NCI-H2107 (cell line): Measurements from ENCODE around the gene LCN12.

Experiments used
- DNase-seq: peaks from one replicate; lab custom pipeline; 2025; lab: John Stamatoyannopoulos, UW

LCN12 gene

GRCh38 chr9:136974817-136975535, 22.9 kb downstream of the LCN12 start:
- DNase-seq = no peak

GRCh38 chr9:136975644-136976043, 23.6 kb downstream of the LCN12 start:
- DNase-seq = no peak

GRCh38 chr9:136977223-136977622, 25.1 kb downstream of the LCN12 start, which contains the start of gene PTGDS:
TSS of gene PTGDS (plus strand) at chr9:136977504. CDS start at chr9:136977579, 75 bp downstream.
- DNase-seq = no peak

GRCh38 chr9:136977649-136978072, 25.6 kb downstream of the LCN12 start:
- DNase-seq = no peak

GRCh38 chr9:136978073-136978864, 26.2 kb downstream of the LCN12 start:
- no peak for DNase-seq

- DNase-seq = no peak
Measured at GRCh38 chr9:136978865-136979544, 26.9 kb downstream of the LCN12 start.

GRCh38 chr9:136979769-136980587, 27.9 kb downstream of the LCN12 start:
- no peak for DNase-seq

GRCh38 chr9:136980669-136981478, 28.8 kb downstream of the LCN12 start:
- DNase-seq = no peak

- no peak for DNase-seq
Measured at GRCh38 chr9:136981588-136982231, 29.6 kb downstream of the LCN12 start.

- DNase-seq = no peak
Measured at GRCh38 chr9:136982232-136983051, 30.4 kb downstream of the LCN12 start, which contains the start of gene LCNL1. TSS of gene LCNL1 (plus strand) at chr9:136982993. CDS start at chr9:136983587, 594 bp downstream.

- DNase-seq = no peak
Measured at GRCh38 chr9:136983167-136983566, 31.1 kb downstream of the LCN12 start.

- DNase-seq = no peak
Measured at GRCh38 chr9:136983656-136984314, 31.7 kb downstream of the LCN12 start.

- DNase-seq = no peak
Measured at GRCh38 chr9:136984464-136985026, 32.5 kb downstream of the LCN12 start.

GRCh38 chr9:136985027-136985602, 33.0 kb downstream of the LCN12 start:
- no peak for DNase-seq

- no peak for DNase-seq
Measured at GRCh38 chr9:136985853-136986252, 33.8 kb downstream of the LCN12 start.

- no peak for DNase-seq
Measured at GRCh38 chr9:136988872-136989271, 36.8 kb downstream of the LCN12 start.

- DNase-seq = no peak
Measured at GRCh38 chr9:136990242-136990911, 38.3 kb downstream of the LCN12 start.
